H1 (cell line): Measurements from ENCODE around the gene RIPK4. TPM values are rescaled to one million over a fixed set of nuclear protein-coding genes. Genes with fewer than 3 reads are reported as not detected.

Experiments
- CTCF ChIA-PET: fragments of 300-600 bp; sonication (Branson Sonifier 250); formaldehyde crosslinking; loops from one replicate; lab custom pipeline; 2021; ENCODE audit not compliant: partially characterized antibody; lab: Charles Lee
- POLR2A ChIA-PET: fragments of 300-600 bp; sonication (Branson Sonifier 250); formaldehyde crosslinking; loops from one replicate; lab custom pipeline; 2021; ENCODE audit warnings: inconsistent platforms; ENCODE audit not compliant: partially characterized antibody; lab: Charles Lee
- DNase-seq, 2 experiments: peaks; one replicate each; pipeline versions ENCODE4 v3.0.0 to v3.0.0-alpha.2; 2010 to 2022; ENCODE audit warnings: low spot score in 2 of 2, low read depth in 1 of 2, mixed read lengths in 1 of 2
- FAIRE-seq: peaks from 2 replicates; lab custom pipeline; 2011; peaks lifted over from hg19 to GRCh38; lab: Jason Lieb, UNC
- H2AFZ ChIP-seq: 2 replicates; pipeline ENCODE4 v1.8.1; 2012; ENCODE audit warnings: low read length, inconsistent platforms
- H2AK5ac ChIP-seq: 2 replicates; pipeline ENCODE4 v1.6.1; 2013; ENCODE audit warnings: low read depth, low read length
- H2BK120ac ChIP-seq: replicated peaks from 2 replicates; pipeline ENCODE3; 2013; ENCODE audit warnings: low read depth, low read length, inconsistent platforms
- H2BK12ac ChIP-seq: 2 replicates; pipeline ENCODE4 v1.6.1; 2013; ENCODE audit warnings: low read depth, low read length
- H2BK15ac ChIP-seq: 2 replicates; pipeline ENCODE4 v1.6.1; 2013; ENCODE audit warnings: low read length
- H2BK20ac ChIP-seq: 2 replicates; pipeline ENCODE4 v1.6.1; 2013; ENCODE audit warnings: low read length
- H2BK5ac ChIP-seq: 2 replicates; pipeline ENCODE4 v1.6.1; 2013; ENCODE audit warnings: low read depth, low read length
- H3K14ac ChIP-seq: 2 replicates; pipeline ENCODE4 v1.6.1; 2013; ENCODE audit warnings: inconsistent platforms; ENCODE audit not compliant: insufficient read length
- H3K18ac ChIP-seq: 2 replicates; pipeline ENCODE4 v1.6.1; 2013; ENCODE audit warnings: low read length; ENCODE audit errors: extremely low read depth
- H3K23ac ChIP-seq: 2 replicates; pipeline ENCODE4 v1.6.1; 2013; ENCODE audit warnings: inconsistent platforms; ENCODE audit not compliant: insufficient read length
- H3K23me2 ChIP-seq: 2 replicates; pipeline ENCODE4 v1.6.1; 2013; ENCODE audit warnings: low read depth, low read length
- H3K27ac ChIP-seq: 2 replicates; pipeline ENCODE4 v1.6.1; 2011; ENCODE audit warnings: low read depth, low read length, inconsistent platforms
- H3K27me3 ChIP-seq, 4 experiments: replicated peaks in 1 of 4; 1 replicate in 1 of 4; 2 replicates in 3 of 4; pipeline versions ENCODE4 v1.6.1 to v1.8.1; 2011 to 2013; ENCODE audit warnings: low read length in 3 of 4, mild to moderate bottlenecking in 3 of 4, inconsistent platforms in 2 of 4, mixed read lengths in 2 of 4, moderate library complexity in 1 of 4; ENCODE audit not compliant: control insufficient read depth in 3 of 4, insufficient read depth in 3 of 4; ENCODE audit errors: extremely low read depth in 1 of 4
- H3K36me3 ChIP-seq, 4 experiments: 2 replicates each; pipeline versions ENCODE4 v1.6.1 to v1.8.1; 2011 to 2013; ENCODE audit warnings: mild to moderate bottlenecking in 4 of 4, low read length in 3 of 4, moderate library complexity in 2 of 4, control low read depth in 1 of 4, inconsistent platforms in 1 of 4; ENCODE audit not compliant: insufficient read depth in 4 of 4, control insufficient read depth in 2 of 4
- H3K4ac ChIP-seq: replicated peaks from 2 replicates; pipeline ENCODE3; 2013; ENCODE audit warnings: low read length, low read depth, mixed read lengths, inconsistent platforms; ENCODE audit not compliant: insufficient read length
- H3K4me1 ChIP-seq, 4 experiments: replicated peaks in 1 of 4; 1 replicate in 1 of 4; 2 replicates in 3 of 4; pipeline versions ENCODE4 v1.6.1 to v1.8.1; 2011 to 2013; ENCODE audit warnings: low read length in 3 of 4, inconsistent platforms in 2 of 4, mixed read lengths in 1 of 4; ENCODE audit not compliant: insufficient read depth in 4 of 4, control insufficient read depth in 3 of 4
- H3K4me2 ChIP-seq, 2 experiments: 2 replicates each; pipeline versions ENCODE4 v1.6.1 to v1.8.1; 2011 to 2013; ENCODE audit warnings: low read depth in 2 of 2, low read length in 2 of 2, control low read depth in 1 of 2, inconsistent platforms in 1 of 2, mild to moderate bottlenecking in 1 of 2; ENCODE audit not compliant: insufficient read depth in 1 of 2
- H3K4me3 ChIP-seq, 4 experiments: fragments of 200-600, 300-600 bp in 1 of 4; sonication (generic), shearing (Covaris generic), sonication (Bioruptor Twin) in 1 of 4; 2 replicates each; pipeline versions ENCODE4 v1.5.1 to v1.8.1; 2011 to 2016; ENCODE audit warnings: low read length in 4 of 4, low read depth in 3 of 4, control low read depth in 2 of 4, inconsistent platforms in 2 of 4, mild to moderate bottlenecking in 2 of 4, mixed read lengths in 1 of 4, moderate library complexity in 1 of 4; ENCODE audit not compliant: insufficient read depth in 2 of 4; ENCODE audit errors: extremely low read depth in 1 of 4
- H3K56ac ChIP-seq: replicated peaks from 2 replicates; pipeline ENCODE3; 2013; ENCODE audit warnings: low read depth, mild to moderate bottlenecking, mixed read lengths, low read length, inconsistent platforms; ENCODE audit not compliant: insufficient read length
- H3K79me1 ChIP-seq: 2 replicates; pipeline ENCODE4 v1.6.1; 2013; ENCODE audit warnings: low read depth, low read length, control low read depth
- H3K79me2 ChIP-seq, 2 experiments: 2 replicates each; pipeline versions ENCODE4 v1.6.1 to v1.8.1; 2012 to 2013; ENCODE audit warnings: low read length in 2 of 2, mild to moderate bottlenecking in 2 of 2, inconsistent platforms in 1 of 2; ENCODE audit not compliant: insufficient read depth in 2 of 2, control insufficient read depth in 1 of 2
- H3K9ac ChIP-seq, 4 experiments: replicated peaks in 1 of 4; 1 replicate in 1 of 4; 2 replicates in 3 of 4; pipeline versions ENCODE4 v1.6.1 to v1.8.1; 2011 to 2013; ENCODE audit warnings: low read depth in 3 of 4, low read length in 3 of 4, control low read depth in 2 of 4, mild to moderate bottlenecking in 2 of 4, moderate library complexity in 2 of 4, inconsistent platforms in 1 of 4; ENCODE audit errors: extremely low read depth in 1 of 4
- H3K9me3 ChIP-seq, 2 experiments: 2 replicates each; pipeline versions ENCODE4 v1.6.1 to v1.8.1; 2012 to 2013; ENCODE audit warnings: mild to moderate bottlenecking in 2 of 2, moderate library complexity in 2 of 2, control low read depth in 1 of 2, inconsistent platforms in 1 of 2, low read depth in 1 of 2, low read length in 1 of 2, mixed read lengths in 1 of 2; ENCODE audit not compliant: insufficient read depth in 2 of 2
- H4K20me1 ChIP-seq, 2 experiments: replicated peaks in 1 of 2; 2 replicates each; pipeline versions ENCODE3 to v1.8.1; 2011 to 2013; ENCODE audit warnings: inconsistent platforms in 2 of 2, low read length in 2 of 2, mild to moderate bottlenecking in 1 of 2; ENCODE audit not compliant: insufficient read depth in 2 of 2, control insufficient read depth in 1 of 2
- H4K5ac ChIP-seq: 2 replicates; pipeline ENCODE4 v1.6.1; 2013; ENCODE audit warnings: low read length, low read depth, mixed read lengths, inconsistent platforms; ENCODE audit not compliant: insufficient read length
- H4K8ac ChIP-seq: 2 replicates; pipeline ENCODE4 v1.8.0; 2013; ENCODE audit warnings: mild to moderate bottlenecking, moderate library complexity, low read length, inconsistent platforms; ENCODE audit not compliant: insufficient read depth; ENCODE audit errors: extremely low read depth
- H4K91ac ChIP-seq: replicated peaks from 2 replicates; pipeline ENCODE3; 2013; ENCODE audit warnings: low read length, mixed read lengths, inconsistent platforms; ENCODE audit not compliant: insufficient read length
- ATF2 ChIP-seq: IDR thresholded peaks from 2 replicates; pipeline ENCODE4 v1.6.1; 2012; ENCODE audit warnings: low read length, inconsistent platforms
- POU5F1 ChIP-seq: IDR thresholded peaks from 2 replicates; pipeline ENCODE4 v1.6.1; 2011; ENCODE audit warnings: low read depth, mild to moderate bottlenecking, low read length, moderate library complexity
- RBBP5 ChIP-seq: IDR thresholded peaks from 2 replicates; pipeline ENCODE4 v1.7.1; 2012; ENCODE audit warnings: low read depth, mild to moderate bottlenecking, inconsistent platforms, low read length, moderate library complexity, borderline replicate concordance
- WGBS, 2 experiments: shearing (Covaris generic) in 1 of 2; methylation state at CpG; one replicate each; pipeline versions ENCODE4 v1.1.6 to v1.1.7; 2013 to 2015; ENCODE audit warnings: low lambda C conversion rate in 2 of 2, mixed read lengths in 2 of 2, inconsistent platforms in 1 of 2, low coverage in 1 of 2, missing lambda C conversion rate in 1 of 2; ENCODE audit not compliant: insufficient replicate concordance in 2 of 2, insufficient coverage in 1 of 2, insufficient read length in 1 of 2; ENCODE audit errors: extremely low coverage in 1 of 2, missing lambda C conversion rate in 1 of 2; 5-methylcytosine and 5-hydroxymethylcytosine counted together
- polyA plus RNA-seq, 7 experiments: library from polyadenylated mRNA; depleted of rRNA in 3 of 7; stranded (reverse) in 5 of 7; unstranded in 2 of 7; fragments of >200 nt in 5 of 7; fragments of 200-250 nt in 2 of 7; gene quantifications; 1 replicate in 5 of 7; 2 replicates in 1 of 7; 4 replicates in 1 of 7; pipeline versions ENCODE4 v1.2.1 to v1.2.3, GENCODE V29; 2011 to 2013; ENCODE audit warnings: missing spikeins in 2 of 7, mixed read lengths in 2 of 7
- total RNA-seq: library from RNA; stranded (reverse); fragmentation: NEBNext Ultra II Directional; extraction: Animal tissue kit (Norgen Biotek cat#: 25700); gene quantifications from 2 replicates; pipeline ENCODE4 v1.2.1, GENCODE V29; 2021

The RIPK4 gene
- total and polyA plus RNA-seq, 2 of the 8 experiments (the other 6 are each of a cell fraction or from before 2014, with no cell fraction given): 2.7 to 5.6 TPM

- Histone ChIP-seq H2BK15ac (no peak overlapping the region), H3K23me2 (peaks cover 14% of the 10 kb centered on the region; the same call in 1 of the 2 replicates), H3K9me3 (no peaks in the 10 kb centered on the region), H2BK5ac (no peak overlapping the region), H3K36me3 (peaks cover 0 to 11% (median 4%) of the 10 kb centered on the region in 4 experiments; a peak in 5 of 8 replicates), H3K27ac (no peak overlapping the region), H3K23ac (no peak overlapping the region), H2AK5ac (no peak overlapping the region), H3K4me3 (no peak overlapping the region), H3K4me1 (no peaks in the 10 kb centered on the region), H4K5ac (no peak overlapping the region), H3K18ac (no peak overlapping the region), H2BK12ac (no peak overlapping the region), H3K4me2 (no peak overlapping the region), H2BK20ac (no peak overlapping the region), H3K79me2 (no peaks in the 10 kb centered on the region), H4K8ac (no peak overlapping the region), H3K4ac (no peak overlapping the region), H2AFZ (no peak overlapping the region), H3K27me3 (no peaks in the 10 kb centered on the region), H3K9ac (no peak overlapping the region), H3K56ac (no peak overlapping the region), H3K14ac (no peak overlapping the region), H3K79me1 (no peaks in the 10 kb centered on the region; the same call in 1 of the 2 replicates), H2BK120ac (no peak overlapping the region), H4K91ac (no peak overlapping the region), H4K20me1 (peaks cover 0 to 11% of the 10 kb centered on the region in 2 experiments)
- no peak for TF ChIP-seq RBBP5
- TF ChIP-seq POU5F1: no peak
- TF ChIP-seq ATF2: no peak
- DNase-seq (no peak), FAIRE-seq (no peak)
- 93% methylated on average over 18 of the region's 18 CpGs; no CpG with 5 or more reads in 1 of the 2 experiments for WGBS, 2 experiments
- ChIA-PET CTCF (interaction anchor here (1.3 to 2.8 kb wide), 2 partner anchors 30 to 196 kb away, joined by 3 to 10 read pairs; no protein-coding TSS in a partner anchor), POLR2A (no interaction called here)
Observed at GRCh38 chr21:41808094-41808493, 41.2 kb upstream of the RIPK4 start.
